Measurements from ENCODE around the gene ACSBG1. TPM values are rescaled to one million over a fixed set of nuclear protein-coding genes. Genes with fewer than 3 reads are reported as not detected.

The ACSBG1 gene
- total and polyA plus RNA-seq, 10 of the 15 experiments (the other 5 are each of a cell fraction or from before 2014, with no cell fraction given) = 0.11 to 0.75 (median 0.42) TPM

GRCh38 chr15:78265137-78265460, 30.7 kb upstream of the ACSBG1 start:
- DNase-seq (ENCODE audit: low read depth, low spot score) (no peak), ATAC-seq (no peak), FAIRE-seq (no peak)
- intact Hi-C loops (cut with micrococcal nuclease; ENCODE audit: unreplicated experiment) = no loop called here
- SMC1A ChIA-PET (ENCODE audit: uncharacterized antibody, unreplicated experiment) = interaction anchor here (1.5 kb wide), 2 partner anchors 157 to 158 kb away, joined by 5 to 6 read pairs; no protein-coding TSS in a partner anchor
- Histone ChIP-seq H3K36me3 (ENCODE audit: control insufficient read depth in 2 of 2, insufficient read depth in 2 of 2, low read length in 1 of 2) (no peaks in the 10 kb centered on the region), H3K79me2 (ENCODE audit: control insufficient read depth, insufficient read depth, low read length) (no peaks in the 10 kb centered on the region), H4K20me1 (ENCODE audit: control insufficient read depth, insufficient read depth) (no peaks in the 10 kb centered on the region), H3K4me3 (peak overlapping the region; percentile 59; the same call in 1 of the 2 replicates), H3K9ac (ENCODE audit: control insufficient read depth, insufficient read depth, low read length) (peak overlapping the region; percentile 49; the same call in 1 of the 2 replicates), H3K27me3 (replicated peaks in 1 of 2; ENCODE audit: control insufficient read depth in 2 of 2, insufficient read depth in 2 of 2, low read length in 1 of 2) (no peaks in the 10 kb centered on the region), H2AFZ (ENCODE audit: control insufficient read depth, low read depth, low read length) (peak overlapping the region; percentile 79), H3K9me3 (replicated peaks; ENCODE audit: control insufficient read depth, insufficient read depth, low read length) (no peaks in the 10 kb centered on the region), H3K4me2 (ENCODE audit: control insufficient read depth, insufficient read depth) (peak overlapping the region; percentile 58), H3K4me1 (ENCODE audit: control insufficient read depth, insufficient read depth, low read length) (no peaks in the 10 kb centered on the region), H3K27ac (ENCODE audit: control insufficient read depth, insufficient read depth) (no peak overlapping the region)
- RAD21 ChIA-PET (ENCODE audit: unreplicated experiment) = interaction anchor here (1.0 to 1.4 kb wide), 2 partner anchors 44 to 153 kb away, joined by 3 to 4 read pairs; no protein-coding TSS in a partner anchor
- POLR2A ChIA-PET = no interaction called here
- no peak for TF ChIP-seq PAX5 (IDR thresholded peaks at IDR 0.05; ENCODE audit: borderline replicate concordance, low read depth, low read length)
- TF ChIP-seq CHD4 (IDR thresholded peaks at IDR 0.05) = no peak
- no peak for TF ChIP-seq NFXL1 (IDR thresholded peaks at IDR 0.05; ENCODE audit: borderline replicate concordance)
- no peak for TF ChIP-seq IKZF2 (IDR thresholded peaks at IDR 0.05)
- CTCF ChIA-PET = interaction anchor here (1.5 to 1.7 kb wide), 4 partner anchors 12 to 299 kb away, joined by 3 to 7 read pairs (median 4); partner anchors contain the start of gene CIB2
- no TSS peak for BruUV-seq (replicated peaks)
- in situ Hi-C loops (cut with MboI) = no loop called here
- WGBS (ENCODE audit: insufficient coverage, insufficient replicate concordance, low lambda C conversion rate, missing lambda C conversion rate) = 68% methylated on average over 12 of the region's 12 CpGs

GRCh38 chr15:78264304-78265136, 30.2 kb upstream of the ACSBG1 start, which contains the start of gene DNAJA4:
DNAJA4 (plus strand) TSS chr15:78264562; CDS start chr15:78264764, 202 bp downstream.
- CTCF ChIA-PET = interaction anchor here (1.5 to 1.7 kb wide), 3 partner anchors 17 to 298 kb away, joined by 3 to 7 read pairs (median 4); partner anchors contain the start of gene CIB2
- BruUV-seq (replicated peaks) = no TSS peak
- peak within 1 kb of the TSS; percentile 58 for H3K4me2 ChIP-seq (ENCODE audit: control insufficient read depth, insufficient read depth)
- H3K4me1 ChIP-seq (ENCODE audit: control insufficient read depth, insufficient read depth, low read length) = no peaks in the 10 kb centered on the region
- ATAC-seq (peak; percentile 69), FAIRE-seq (no peak), DNase-seq (ENCODE audit: low read depth, low spot score) (no peak)
- RAD21 ChIA-PET (ENCODE audit: unreplicated experiment) = interaction anchor here (1.0 kb wide), 1 partner anchor 44 kb away, joined by 3 read pairs; no protein-coding TSS in a partner anchor
- in situ Hi-C loops (cut with MboI) = no loop called here
- H3K36me3 ChIP-seq (ENCODE audit: control insufficient read depth in 2 of 2, insufficient read depth in 2 of 2, low read length in 1 of 2) = no peaks in the 10 kb centered on the region
- H3K4me3 ChIP-seq = peak within 1 kb of the TSS; percentile 59; the same call in 1 of the 2 replicates
- POLR2A ChIA-PET = no interaction called here
- no peaks in the 10 kb centered on the region for H4K20me1 ChIP-seq (ENCODE audit: control insufficient read depth, insufficient read depth)
- intact Hi-C loops (cut with micrococcal nuclease; ENCODE audit: unreplicated experiment) = no loop called here
- 12% methylated on average over 67 of the region's 107 CpGs for WGBS (ENCODE audit: insufficient coverage, insufficient replicate concordance, low lambda C conversion rate, missing lambda C conversion rate)
- SMC1A ChIA-PET (ENCODE audit: uncharacterized antibody, unreplicated experiment) = interaction anchor here (1.5 kb wide), 1 partner anchor 158 kb away, joined by 6 read pairs; no protein-coding TSS in a partner anchor
- peak within 1 kb of the TSS; percentile 79 for H2AFZ ChIP-seq (ENCODE audit: control insufficient read depth, low read depth, low read length)
- H3K27me3 ChIP-seq (replicated peaks in 1 of 2; ENCODE audit: control insufficient read depth in 2 of 2, insufficient read depth in 2 of 2, low read length in 1 of 2) = no peaks in the 10 kb centered on the region
- peak within 1 kb of the TSS; percentile 49; the same call in 1 of the 2 replicates for H3K9ac ChIP-seq (ENCODE audit: control insufficient read depth, insufficient read depth, low read length)
- H3K79me2 ChIP-seq (ENCODE audit: control insufficient read depth, insufficient read depth, low read length) = no peaks in the 10 kb centered on the region
- no peaks in the 10 kb centered on the region for H3K9me3 ChIP-seq (replicated peaks; ENCODE audit: control insufficient read depth, insufficient read depth, low read length)
- no peak within 1 kb of the TSS for H3K27ac ChIP-seq (ENCODE audit: control insufficient read depth, insufficient read depth)
- TF ChIP-seq CTCF (IDR thresholded peaks at IDR 0.05 in 2 of 3, conservative IDR thresholded peaks at IDR 0.05 in 1 of 3; ENCODE audit: control insufficient read depth in 2 of 3, extremely low read depth in 1 of 3, insufficient read depth in 1 of 3, low read depth in 3 of 3, low read length in 3 of 3) (peak in 1 of 3 experiments; percentile 26; a peak in 2 of 6 replicates), POLR2A (IDR thresholded peaks at IDR 0.05; ENCODE audit: low read depth, low read length) (peak; percentile 65), LARP7 (IDR thresholded peaks at IDR 0.05) (peak; percentile 41; the same call in 1 of the 2 replicates), ZBTB40 (IDR thresholded peaks at IDR 0.05; ENCODE audit: borderline replicate concordance) (no peak)

Data from GM12878 (cell line).